B cell (primary cell): ENCODE results near the gene MRTFA. TPM values are rescaled to one million over a fixed set of nuclear protein-coding genes. Genes with fewer than 3 reads are reported as not detected.
A peak's percentile ranks its signal among the peaks of the same experiment; 100 is the strongest.

Source experiments
- ATAC-seq: fragments of 200-7000 bp; cut with Tn5 transposase; one replicate; pipeline ENCODE4 v1.10.0; 2021; ENCODE audit warnings: low read depth, mild to moderate bottlenecking, moderate number of reproducible peaks, moderate library complexity
- CTCF ChIA-PET: fragments of 350-600 bp; sonication (Branson Sonifier 250); formaldehyde crosslinking; loops from one replicate; lab custom pipeline; 2021; ENCODE audit warnings: antibody characterized with exemption, inconsistent platforms; lab: Charles Lee
- POLR2A ChIA-PET: fragments of 350-600 bp; sonication (Branson Sonifier 250); formaldehyde crosslinking; loops from one replicate; lab custom pipeline; 2021; ENCODE audit warnings: antibody characterized with exemption; lab: Charles Lee
- DNase-seq: peaks from one replicate; pipeline ENCODE4 v3.0.0; 2013
- H2AFZ ChIP-seq: 2 replicates; pipeline ENCODE4 v1.6.1; 2012; ENCODE audit warnings: mild to moderate bottlenecking, low read depth, low read length; ENCODE audit not compliant: insufficient read depth, poor library complexity, severe bottlenecking
- H3K27ac ChIP-seq, 2 donors: 1 replicate in 1 of 2; 2 replicates in 1 of 2; pipeline ENCODE4 v1.5.1; 2012 to 2013; ENCODE audit warnings: low read length in 2 of 2, mild to moderate bottlenecking in 2 of 2, moderate library complexity in 1 of 2
- H3K27me3 ChIP-seq, 4 experiments: fragments of 200-600 bp in 1 of 4; sonication (generic) in 1 of 4; replicated peaks in 1 of 4; 1 replicate in 2 of 4; 2 replicates in 2 of 4; pipeline versions ENCODE4 v1.6.1 to v1.7.0; 2013 to 2016; ENCODE audit warnings: low read length in 3 of 4, mild to moderate bottlenecking in 2 of 4, mixed read lengths in 1 of 4, moderate library complexity in 1 of 4; ENCODE audit not compliant: insufficient read depth in 4 of 4, control insufficient read depth in 3 of 4; ENCODE audit errors: control extremely low read depth in 1 of 4
- H3K36me3 ChIP-seq, 2 experiments: replicated peaks in 1 of 2; 1 replicate in 1 of 2; 2 replicates in 1 of 2; pipeline versions ENCODE4 v1.6.1 to v1.7.1; 2013; ENCODE audit warnings: low read length in 1 of 2; ENCODE audit not compliant: insufficient read depth in 2 of 2, control insufficient read depth in 1 of 2; ENCODE audit errors: control extremely low read depth in 1 of 2, extremely low read depth in 1 of 2
- H3K4me1 ChIP-seq, 2 donors: fragments of 200-600 bp in 1 of 2; sonication (generic) in 1 of 2; 1 replicate in 1 of 2; 2 replicates in 1 of 2; pipeline versions ENCODE4 v1.5.1 to v1.6.1; 2013 to 2017; ENCODE audit warnings: low read length in 2 of 2; ENCODE audit not compliant: control insufficient read depth in 2 of 2, insufficient read depth in 2 of 2
- H3K4me2 ChIP-seq: replicated peaks from 2 replicates; pipeline ENCODE3; 2012; ENCODE audit warnings: mild to moderate bottlenecking, low read depth, low read length; ENCODE audit not compliant: poor library complexity, severe bottlenecking
- H3K4me3 ChIP-seq, 5 experiments: fragments of 200-600 bp in 1 of 5; sonication (generic) in 1 of 5; 1 replicate in 3 of 5; 2 replicates in 2 of 5; pipeline versions ENCODE4 v1.5.1 to v1.7.0; 2011 to 2016; ENCODE audit warnings: low read length in 4 of 5, mild to moderate bottlenecking in 4 of 5, low read depth in 2 of 5, control low read depth in 1 of 5, moderate library complexity in 1 of 5; ENCODE audit not compliant: insufficient read depth in 1 of 5; ENCODE audit errors: control extremely low read depth in 1 of 5, extremely low read depth in 1 of 5
- H3K79me2 ChIP-seq: fragments of 200-600 bp; sonication (generic); one replicate; pipeline ENCODE4 v1.6.0; 2016; ENCODE audit warnings: low read length; ENCODE audit not compliant: control insufficient read depth, insufficient read depth
- H3K9ac ChIP-seq: fragments of 200-600 bp; sonication (generic); 2 replicates; pipeline ENCODE4 v1.6.1; 2017; ENCODE audit warnings: mild to moderate bottlenecking, low read length, moderate library complexity
- H3K9me3 ChIP-seq, 3 donors: one replicate each; pipeline versions ENCODE4 v1.6.1 to v1.7.1; 2013; ENCODE audit warnings: low read length in 2 of 3; ENCODE audit not compliant: control insufficient read depth in 2 of 3, insufficient read depth in 1 of 3; ENCODE audit errors: control extremely low read depth in 1 of 3
- H4K20me1 ChIP-seq: 2 replicates; pipeline ENCODE4 v1.6.0; 2012; ENCODE audit warnings: mild to moderate bottlenecking, low read length; ENCODE audit not compliant: insufficient read depth, control insufficient read depth, poor library complexity, severe bottlenecking
- H3K27ac Mint-ChIP-seq: one replicate; pipeline ENCODE4 v1.8.0; 2021; ENCODE audit warnings: mixed read lengths
- H3K27me3 Mint-ChIP-seq: one replicate; pipeline ENCODE4 v1.8.0; 2021; ENCODE audit warnings: mixed read lengths
- H3K4me1 Mint-ChIP-seq: one replicate; pipeline ENCODE4 v1.8.0; 2021; ENCODE audit warnings: mixed read lengths
- H3K4me3 Mint-ChIP-seq: one replicate; pipeline ENCODE4 v1.8.0; 2021; ENCODE audit warnings: mixed read lengths
- H3K9me3 Mint-ChIP-seq: one replicate; pipeline ENCODE4 v1.8.0; 2022; ENCODE audit warnings: mixed read lengths; ENCODE audit not compliant: insufficient read depth
- CTCF ChIP-seq: fragments of 200-600 bp; IDR thresholded peaks from one replicate; pipeline ENCODE4 v1.8.0; 2022; ENCODE audit warnings: antibody characterized with exemption, mild to moderate bottlenecking
- EZH2 ChIP-seq: IDR thresholded peaks from 2 replicates; pipeline ENCODE4 v1.6.1; 2012; ENCODE audit warnings: borderline replicate concordance, low read depth, mild to moderate bottlenecking, moderate library complexity, low read length; ENCODE audit not compliant: insufficient read depth, poor library complexity, severe bottlenecking
- WGBS: methylation state at CpG from one replicate; pipeline ENCODE4 v1.1.5; 2013; ENCODE audit warnings: missing lambda C conversion rate; ENCODE audit not compliant: insufficient coverage; 5-methylcytosine and 5-hydroxymethylcytosine counted together
- intact Hi-C: fragments of 100-400 bp; cut with micrococcal nuclease; formaldehyde crosslinking; loops from one replicate; pipeline ENCODE4 v1.10.0; 2022
- polyA plus RNA-seq: library from polyadenylated mRNA; depleted of rRNA; stranded (reverse); fragments of >200 nt; gene quantifications from 2 replicates; pipeline ENCODE4 v1.2.3, GENCODE V29; 2012
- total RNA-seq, 2 donors: library from RNA; stranded (reverse); fragments of 120-200 nt in 1 of 2; gene quantifications; 1 replicate in 1 of 2; 2 replicates in 1 of 2; pipeline versions ENCODE4 v1.2.3 to v1.2.4, GENCODE V29; 2013 to 2022

MRTFA gene
- total and polyA plus RNA-seq, 2 donors (not counting 1 experiment from before 2014, with no cell fraction given), result 28.9 to 82.6 TPM

- Histone ChIP-seq H3K9me3 (no peaks in the 10 kb centered on the region), H3K27me3 (no peaks in the 10 kb centered on the region), H3K4me2 (peak overlapping the region; percentile 84), H3K36me3 (peaks cover 0 to 47% of the 10 kb centered on the region in 2 experiments), H3K27ac (peak overlapping the region; percentile 70 to 96), H3K9ac (peak overlapping the region; percentile 6), H3K4me3 (peak overlapping the region in 1 of 5 experiments; percentile 21), H4K20me1 (no peaks in the 10 kb centered on the region), H2AFZ (no peak overlapping the region), H3K79me2 (peaks cover 63% of the 10 kb centered on the region), H3K4me1 (peaks cover 67 to 68% of the 10 kb centered on the region in 2 donors)
- DNase-seq, result no peak
- TF ChIP-seq EZH2 (no peak), CTCF (no peak)
- Mint-ChIP-seq H3K9me3 (no peaks in the 10 kb centered on the region), H3K27ac (peak overlapping the region; percentile 94), H3K27me3 (no peaks in the 10 kb centered on the region), H3K4me1 (peaks cover 64% of the 10 kb centered on the region), H3K4me3 (peak overlapping the region; percentile 58)
- ChIA-PET CTCF (interaction anchor here (1.6 to 4.3 kb wide), 3 partner anchors 9 to 35 kb away, joined by 4 to 16 read pairs (median 4); no protein-coding TSS in a partner anchor), POLR2A (interaction anchor here (0.5 to 0.7 kb wide), 2 partner anchors 176 to 245 kb away, joined by 3 to 4 read pairs; no protein-coding TSS in a partner anchor)
- intact Hi-C loops, result loop anchor here (2.0 kb wide), 1 partner anchor 31 kb away; the partner anchor contains the start of gene SGSM3
- ATAC-seq, result no peak
- 55% methylated on average over 4 of the region's 4 CpGs for WGBS
These were observed 235.0 kb downstream of the MRTFA start for GRCh38 chr22:40401532-40401931.

GRCh38 chr22:40400159-40400558 is 236.4 kb downstream of the MRTFA start:
- peaks cover 81% of the 10 kb centered on the region in 2 donors for H3K4me1 ChIP-seq
- peak overlapping the region in 4 of 5 experiments; percentile 11 to 57 (median 26) for H3K4me3 ChIP-seq
- peak overlapping the region; percentile 94 for H3K27ac Mint-ChIP-seq
- 2% methylated on average over 9 of the region's 15 CpGs for WGBS
- peak overlapping the region; percentile 61 for H3K9ac ChIP-seq
- DNase-seq (peak; percentile 87), ATAC-seq (peak; percentile 55)
- ChIA-PET CTCF (interaction anchor here (1.5 to 6.0 kb wide), 5 partner anchors 10 to 36 kb away, joined by 4 to 28 read pairs (median 5); no protein-coding TSS in a partner anchor), POLR2A (interaction anchor here (0.7 to 0.9 kb wide), 2 partner anchors 12 to 55 kb away, joined by 3 read pairs; no protein-coding TSS in a partner anchor)
- H3K27me3 ChIP-seq, result no peaks in the 10 kb centered on the region
- H3K36me3 ChIP-seq, result peaks cover 0 to 36% of the 10 kb centered on the region in 2 experiments
- no peaks in the 10 kb centered on the region for H4K20me1 ChIP-seq
- no peak overlapping the region for H2AFZ ChIP-seq
- H3K4me1 Mint-ChIP-seq, result peaks cover 73% of the 10 kb centered on the region
- no peaks in the 10 kb centered on the region for H3K9me3 Mint-ChIP-seq
- H3K79me2 ChIP-seq, result peaks cover 70% of the 10 kb centered on the region
- peak overlapping the region; percentile 90 to 96 for H3K27ac ChIP-seq
- intact Hi-C loops, result loop anchor here (1.0 to 2.0 kb wide), 4 partner anchors 12 to 36 kb away; partner anchors contain the start of gene SGSM3
- H3K4me3 Mint-ChIP-seq, result peak overlapping the region; percentile 81
- peak overlapping the region; percentile 84 for H3K4me2 ChIP-seq
- TF ChIP-seq CTCF, result no peak
- no peak for TF ChIP-seq EZH2
- no peaks in the 10 kb centered on the region for H3K27me3 Mint-ChIP-seq
- H3K9me3 ChIP-seq, result no peaks in the 10 kb centered on the region
